SK-N-SH (cell line): ENCODE results near the gene CHAF1A.

ENCODE experiments used
- CHD2 ChIP-seq: fragments of 150-350 bp; IDR thresholded peaks from 2 replicates; pipeline ENCODE4 v1.6.1; 2018; ENCODE audit warnings: low read length; ENCODE audit not compliant: partially characterized antibody
- CTCF ChIP-seq: fragments of 200-600 bp; sonication (generic); IDR thresholded peaks from 2 replicates; pipeline ENCODE4 v1.6.1; 2017; ENCODE audit warnings: antibody characterized with exemption, mild to moderate bottlenecking, moderate library complexity
- EZH2phosphoT487 ChIP-seq: fragments of 200-600 bp; sonication (generic); IDR thresholded peaks from 2 replicates; pipeline ENCODE4 v1.6.1; 2017; ENCODE audit warnings: low read depth, mixed run types, mild to moderate bottlenecking, antibody characterized with exemption, moderate library complexity, borderline replicate concordance
- FOXJ3 ChIP-seq: sonication (generic); formaldehyde crosslinking; IDR thresholded peaks from 2 replicates; pipeline ENCODE4 v1.5.1; 2020; ENCODE audit warnings: mild to moderate bottlenecking, missing genetic modification reagents
- FOXM1 ChIP-seq: IDR thresholded peaks from 2 replicates; pipeline ENCODE4 v1.4.0; 2012; ENCODE audit warnings: low read depth, mild to moderate bottlenecking
- JUND ChIP-seq: IDR thresholded peaks from 2 replicates; pipeline ENCODE4 v1.4.0; 2012
- MXI1 ChIP-seq: IDR thresholded peaks from 2 replicates; pipeline ENCODE4 v1.6.1; 2012; ENCODE audit warnings: mild to moderate bottlenecking, low read depth, low read length, improper control_type of control experiment

DNA sequence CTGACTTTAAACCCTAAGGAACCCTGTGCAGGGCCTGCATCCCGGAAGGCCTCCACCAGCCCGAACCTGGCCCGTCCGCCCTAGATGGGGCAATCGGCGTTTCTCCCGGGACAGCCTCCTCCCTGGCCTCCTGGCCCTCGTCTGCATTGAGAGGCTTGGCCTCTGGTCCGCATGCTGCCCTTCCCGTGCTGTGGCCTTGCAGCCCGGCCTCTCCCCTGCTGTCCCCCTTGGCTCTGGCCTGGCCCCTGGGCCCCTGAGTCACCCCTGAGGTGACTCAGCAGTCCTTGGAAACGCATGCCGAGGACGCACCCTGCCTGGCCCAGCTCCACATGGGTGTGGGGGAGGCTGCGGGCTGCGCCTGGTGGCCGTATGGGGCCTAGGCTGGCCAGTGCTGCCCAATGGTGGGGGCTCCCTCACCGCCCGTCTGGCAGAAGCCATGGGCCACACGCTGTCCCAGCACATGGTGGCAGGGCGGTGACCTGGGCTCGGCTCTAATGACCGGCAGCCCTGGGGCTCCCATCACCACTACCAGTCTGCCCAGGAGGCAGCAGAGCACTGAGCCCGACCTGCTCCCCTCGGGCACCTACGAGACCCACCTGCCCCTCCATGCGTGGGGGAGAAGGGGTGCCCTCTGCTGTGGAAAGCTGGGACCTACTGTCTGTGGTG lies 27.8 kb upstream of the CHAF1A start:
- peak; percentile 88 for TF ChIP-seq JUND
- TF ChIP-seq FOXM1 = no peak
- no peak for TF ChIP-seq CTCF
- no peak for TF ChIP-seq FOXJ3
- TF ChIP-seq EZH2phosphoT487 = no peak
- TF ChIP-seq MXI1 = no peak
- no peak for TF ChIP-seq CHD2
